SK-N-MC (cell line): Measurements from ENCODE around the gene SLC5A1.

Source experiments
- DNase-seq: peaks from one replicate; pipeline ENCODE4 v3.0.0-alpha.2; 2011; ENCODE audit warnings: low read depth, low spot score
- H3K27ac ChIP-seq: fragments of 200-600 bp; sonication (generic); 2 replicates; pipeline ENCODE4 v1.5.1; 2016; ENCODE audit warnings: mixed run types
- H3K36me3 ChIP-seq: fragments of 200-600 bp; sonication (generic); 2 replicates; pipeline ENCODE4 v1.6.1; 2017; ENCODE audit warnings: antibody characterized with exemption, low read length, mixed read lengths; ENCODE audit not compliant: insufficient read depth
- H3K4me3 ChIP-seq: fragments of 200-600 bp; sonication (generic); 2 replicates; pipeline ENCODE4 v1.5.1; 2016
- H3K9ac ChIP-seq: fragments of 200-600 bp; sonication (generic); 2 replicates; pipeline ENCODE4 v1.8.0; 2017; ENCODE audit warnings: mixed run types, mixed read lengths; ENCODE audit not compliant: insufficient read length
- H3K9me3 ChIP-seq: fragments of 200-600 bp; sonication (generic); 2 replicates; pipeline ENCODE4 v1.6.1; 2017; ENCODE audit warnings: low read depth, mild to moderate bottlenecking, antibody characterized with exemption, low read length, moderate library complexity, mixed read lengths
- EZH2 ChIP-seq: fragments of 200-600 bp; sonication (generic); IDR thresholded peaks from one replicate; pipeline ENCODE4 v1.6.1; 2017; ENCODE audit warnings: antibody characterized with exemption
- FOXP2 ChIP-seq: optimal IDR thresholded peaks from 2 replicates; pipeline ENCODE3; 2011; ENCODE audit warnings: mild to moderate bottlenecking, moderate library complexity; ENCODE audit not compliant: insufficient read depth; ENCODE audit errors: extremely low read length, control extremely low read depth
- POLR2AphosphoS5 ChIP-seq: IDR thresholded peaks from 2 replicates; pipeline ENCODE4 v1.6.1; 2012; ENCODE audit warnings: mild to moderate bottlenecking, low read depth, low read length, borderline replicate concordance

SLC5A1 gene

GRCh38 chr22:32073823-32074380 is 30.8 kb downstream of the SLC5A1 start:
- Histone ChIP-seq H3K4me3 (no peak overlapping the region), H3K27ac (no peak overlapping the region), H3K9me3 (no peaks in the 10 kb centered on the region), H3K36me3 (no peaks in the 10 kb centered on the region), H3K9ac (no peak overlapping the region)
- no peak for TF ChIP-seq POLR2AphosphoS5
- no peak for TF ChIP-seq FOXP2
- DNase-seq = no peak

- no peak for DNase-seq
- H3K27ac ChIP-seq = no peak overlapping the region
- H3K9me3 ChIP-seq = no peaks in the 10 kb centered on the region
- TF ChIP-seq EZH2 = no peak
- no peak for TF ChIP-seq FOXP2
- no peak for TF ChIP-seq POLR2AphosphoS5
- H3K9ac ChIP-seq = no peak overlapping the region
- no peaks in the 10 kb centered on the region for H3K36me3 ChIP-seq
- no peak overlapping the region for H3K4me3 ChIP-seq
Observed at GRCh38 chr22:32075997-32076760, 33.1 kb downstream of the SLC5A1 start.

GRCh38 chr22:32076761-32077084 is 33.7 kb downstream of the SLC5A1 start:
- no peak overlapping the region for H3K9ac ChIP-seq
- H3K4me3 ChIP-seq = no peak overlapping the region
- no peak for TF ChIP-seq POLR2AphosphoS5
- TF ChIP-seq EZH2 = no peak
- no peak for TF ChIP-seq FOXP2
- DNase-seq = no peak
- no peaks in the 10 kb centered on the region for H3K36me3 ChIP-seq
- H3K9me3 ChIP-seq = no peaks in the 10 kb centered on the region
- no peak overlapping the region for H3K27ac ChIP-seq

- H3K36me3 ChIP-seq = no peaks in the 10 kb centered on the region
- no peak overlapping the region for H3K9ac ChIP-seq
- no peak for TF ChIP-seq FOXP2
- no peak for TF ChIP-seq EZH2
- TF ChIP-seq POLR2AphosphoS5 = no peak
- no peaks in the 10 kb centered on the region for H3K9me3 ChIP-seq
- H3K27ac ChIP-seq = no peak overlapping the region
- DNase-seq = no peak
- H3K4me3 ChIP-seq = no peak overlapping the region
Observed at GRCh38 chr22:32077151-32077550, 34.1 kb downstream of the SLC5A1 start.

GRCh38 chr22:32079130-32080089 is 36.3 kb downstream of the SLC5A1 start:
- TF ChIP-seq POLR2AphosphoS5 (no peak), FOXP2 (no peak), EZH2 (no peak)
- Histone ChIP-seq H3K36me3 (no peaks in the 10 kb centered on the region), H3K4me3 (no peak overlapping the region), H3K9me3 (no peaks in the 10 kb centered on the region), H3K27ac (no peak overlapping the region), H3K9ac (no peak overlapping the region)
- DNase-seq = no peak

- no peaks in the 10 kb centered on the region for H3K36me3 ChIP-seq
- peak; percentile 2 for DNase-seq
Observed at GRCh38 chr22:32080904-32081303, 37.8 kb downstream of the SLC5A1 start.

GRCh38 chr22:32082331-32082730 is 39.3 kb downstream of the SLC5A1 start:
- H3K36me3 ChIP-seq = no peaks in the 10 kb centered on the region
- no peaks in the 10 kb centered on the region for H3K9me3 ChIP-seq
- H3K27ac ChIP-seq = no peak overlapping the region
- no peak for DNase-seq
- no peak overlapping the region for H3K9ac ChIP-seq
- no peak overlapping the region for H3K4me3 ChIP-seq
- TF ChIP-seq FOXP2 = no peak
- no peak for TF ChIP-seq POLR2AphosphoS5
- TF ChIP-seq EZH2 = no peak

More at GRCh38 chr22:32080904-32081303, 37.8 kb downstream of the SLC5A1 start:
- Histone ChIP-seq H3K4me3 (no peak overlapping the region), H3K27ac (no peak overlapping the region), H3K9ac (no peak overlapping the region), H3K9me3 (no peaks in the 10 kb centered on the region)
- TF ChIP-seq FOXP2 (no peak), POLR2AphosphoS5 (no peak), EZH2 (no peak)

- no peaks in the 10 kb centered on the region for H3K9me3 ChIP-seq
- H3K4me3 ChIP-seq = no peak overlapping the region
- DNase-seq = no peak
- H3K36me3 ChIP-seq = no peaks in the 10 kb centered on the region
- H3K9ac ChIP-seq = no peak overlapping the region
- no peak for TF ChIP-seq POLR2AphosphoS5
- no peak for TF ChIP-seq EZH2
- TF ChIP-seq FOXP2 = no peak
- H3K27ac ChIP-seq = no peak overlapping the region
Observed at GRCh38 chr22:32083000-32083399, 39.9 kb downstream of the SLC5A1 start.
